GM21529 (cell line): Measurements from ENCODE around the gene VSIR.

Source experiments
- ATAC-seq: cut with Tn5 transposase; IDR thresholded peaks from one replicate; pipeline ENCODE4 v1.9.1; 2021; ENCODE audit not compliant: unreplicated experiment

VSIR gene

GRCh38 chr10:71765906-71766716, 7.2 kb downstream of the VSIR start:
- no peak for ATAC-seq

DNA sequence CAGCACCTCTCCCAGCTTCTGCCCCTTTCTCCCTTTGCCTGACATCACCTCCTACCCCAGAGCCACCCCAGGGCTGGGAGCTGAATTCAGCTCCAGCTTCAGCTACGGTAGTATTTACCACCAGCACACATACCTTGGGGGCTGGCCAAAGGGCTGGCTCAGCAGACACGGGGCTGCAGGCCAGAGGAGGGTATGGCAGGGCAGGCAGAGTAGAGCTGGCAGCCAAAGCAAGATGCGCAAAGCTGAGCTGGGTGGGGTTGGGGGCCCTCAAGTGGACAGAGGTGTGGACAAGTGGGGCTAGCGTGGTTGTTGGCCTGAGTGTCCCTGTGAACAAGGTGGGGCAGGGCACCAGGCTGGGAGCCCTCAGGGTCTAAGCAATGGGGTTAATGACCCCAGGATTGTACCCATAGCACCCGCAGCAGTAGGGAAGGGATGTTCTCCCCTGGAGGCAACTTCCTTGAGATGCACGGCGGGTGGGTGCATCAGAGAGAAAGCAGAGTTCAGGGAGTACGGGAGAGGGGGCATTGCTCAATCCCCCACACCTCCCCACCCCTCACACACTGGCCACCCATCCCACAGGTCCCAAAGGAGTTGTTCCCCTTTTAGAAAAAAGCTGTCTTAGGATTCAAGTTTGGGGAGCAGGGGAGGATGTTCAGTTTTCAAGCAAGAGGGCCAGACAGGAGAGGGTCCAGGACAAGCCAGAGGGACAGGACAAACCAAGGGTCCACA, 8.0 kb downstream of the VSIR start:
- ATAC-seq: no peak

GRCh38 chr10:71763352-71764127, 9.8 kb downstream of the VSIR start:
- ATAC-seq: no peak

- ATAC-seq: no peak
Observed at GRCh38 chr10:71762324-71762723, 11.0 kb downstream of the VSIR start.

- ATAC-seq: no peak
Observed at GRCh38 chr10:71761541-71762113, 11.7 kb downstream of the VSIR start.

- ATAC-seq: no peak
Observed at GRCh38 chr10:71761105-71761511, 12.2 kb downstream of the VSIR start.

DNA sequence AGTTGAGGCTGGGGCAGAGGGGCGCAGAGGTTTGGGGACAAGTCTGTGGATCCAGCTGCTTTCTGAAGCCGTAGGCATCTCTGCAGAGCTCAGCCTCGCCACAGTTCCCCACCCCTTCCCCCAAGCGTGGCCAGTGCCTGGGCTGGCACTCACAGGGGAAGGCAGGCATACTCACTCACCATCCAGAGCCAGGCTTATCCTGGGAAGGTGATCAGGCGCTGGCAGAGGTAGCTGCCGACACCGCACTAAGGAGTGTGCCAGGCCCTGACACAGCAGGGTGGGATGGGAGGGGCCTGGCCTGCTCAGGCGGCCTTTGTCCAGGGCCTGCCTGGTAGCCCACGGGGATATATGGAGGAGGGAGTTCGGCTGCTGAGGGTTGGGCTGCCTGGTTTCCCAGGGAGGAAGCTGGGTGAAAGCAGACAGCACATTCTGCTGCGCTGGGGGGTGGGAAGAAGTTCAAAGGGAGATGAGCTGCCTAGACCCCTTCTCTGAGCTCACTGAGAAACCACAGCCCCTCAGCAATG, 15.9 kb downstream of the VSIR start:
- ATAC-seq: no peak

GRCh38 chr10:71756311-71757191, 16.8 kb downstream of the VSIR start:
- no peak for ATAC-seq

- ATAC-seq: no peak
Observed at GRCh38 chr10:71755179-71755879, 18.0 kb downstream of the VSIR start.

DNA sequence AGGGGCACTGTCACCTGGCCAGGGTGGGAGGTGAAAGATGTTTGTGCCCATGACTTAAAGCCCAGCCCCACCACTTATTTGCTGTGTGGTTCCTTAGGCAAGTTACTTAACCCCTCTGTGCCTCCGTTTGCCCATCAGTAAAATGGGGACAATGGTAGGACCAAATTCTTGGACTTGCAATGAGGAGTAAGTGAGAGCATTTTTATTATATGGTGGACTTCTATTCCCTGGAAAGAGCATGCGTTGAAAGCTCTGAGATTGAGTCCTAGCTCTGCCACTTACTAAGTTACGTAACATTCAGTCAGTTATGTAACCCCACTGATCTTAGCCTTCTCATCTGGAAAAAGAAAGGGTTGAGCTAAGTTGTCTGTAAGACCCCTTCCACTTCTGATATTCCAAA, 18.8 kb downstream of the VSIR start:
- no peak for ATAC-seq

DNA sequence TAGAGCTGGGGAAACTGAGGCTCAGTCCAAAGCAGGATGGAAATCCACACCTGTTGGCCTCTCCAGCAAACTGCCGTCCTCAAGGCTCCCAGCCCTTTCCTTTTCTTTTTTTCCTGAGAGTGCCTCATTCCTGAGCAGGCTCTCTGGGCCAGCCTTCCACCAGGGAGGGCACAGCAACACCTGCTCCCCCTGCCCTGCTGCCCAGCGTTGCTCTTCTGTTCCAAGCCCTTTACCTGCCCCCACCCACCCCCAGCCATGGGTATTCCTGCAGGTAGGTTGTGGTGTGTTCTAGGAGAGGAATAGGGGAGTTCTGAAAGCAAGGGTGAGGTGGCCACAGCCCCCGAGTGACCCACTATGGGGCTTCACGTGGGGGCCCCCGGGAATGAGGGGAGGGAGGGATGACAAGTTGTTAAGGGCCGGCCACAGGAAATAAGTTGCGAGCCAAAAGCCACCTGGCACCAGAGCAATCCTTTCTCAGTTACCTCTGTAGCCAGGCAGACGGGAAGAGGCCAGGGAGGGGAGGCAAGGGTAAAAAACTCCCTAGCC, 19.3 kb downstream of the VSIR start:
- ATAC-seq: no peak

DNA sequence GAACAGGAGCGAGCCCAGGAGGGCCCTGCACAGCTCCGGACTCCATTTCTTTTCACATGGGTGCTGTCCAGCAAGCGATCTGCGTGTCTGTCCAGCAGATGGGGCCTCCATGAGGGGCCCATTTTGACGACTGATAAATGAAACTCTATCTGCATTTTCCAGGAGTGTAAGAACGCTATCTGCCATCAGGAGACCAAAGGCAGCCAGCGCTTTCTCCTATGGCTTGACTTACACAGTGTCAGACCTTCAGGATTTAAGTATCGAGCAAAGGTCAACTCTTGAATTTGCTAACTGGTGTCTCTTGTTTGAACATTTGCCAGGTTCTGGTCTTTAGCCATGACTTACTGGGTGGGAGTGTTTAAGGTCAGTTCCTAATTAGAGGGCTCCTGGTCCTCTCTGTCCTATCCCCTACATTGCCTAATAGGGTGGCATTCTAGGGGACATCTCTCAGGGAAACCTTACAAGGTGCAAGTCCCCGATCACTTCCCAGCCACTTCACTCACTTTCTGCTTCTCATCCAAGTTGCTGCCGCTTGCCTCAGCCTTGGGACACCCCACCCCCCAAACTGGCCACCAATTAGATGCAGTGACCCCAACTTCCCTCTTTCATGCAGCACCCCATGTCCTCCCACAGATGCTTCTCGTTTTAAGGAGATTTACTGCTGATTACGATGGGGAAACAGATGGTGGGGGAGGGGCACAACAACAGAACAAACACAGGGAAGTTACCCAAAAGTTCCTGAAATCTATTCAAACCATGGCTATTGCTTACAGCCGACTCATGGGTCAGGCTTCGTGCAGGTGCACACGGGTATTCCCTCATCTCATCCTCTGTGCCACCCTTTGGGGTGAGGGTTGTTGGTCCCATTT, 20.0 kb downstream of the VSIR start:
- ATAC-seq: no peak

- ATAC-seq: no peak
Observed at GRCh38 chr10:71752391-71753090, 20.8 kb downstream of the VSIR start.

- no peak for ATAC-seq
Observed at GRCh38 chr10:71751515-71752224, 21.6 kb downstream of the VSIR start.

DNA sequence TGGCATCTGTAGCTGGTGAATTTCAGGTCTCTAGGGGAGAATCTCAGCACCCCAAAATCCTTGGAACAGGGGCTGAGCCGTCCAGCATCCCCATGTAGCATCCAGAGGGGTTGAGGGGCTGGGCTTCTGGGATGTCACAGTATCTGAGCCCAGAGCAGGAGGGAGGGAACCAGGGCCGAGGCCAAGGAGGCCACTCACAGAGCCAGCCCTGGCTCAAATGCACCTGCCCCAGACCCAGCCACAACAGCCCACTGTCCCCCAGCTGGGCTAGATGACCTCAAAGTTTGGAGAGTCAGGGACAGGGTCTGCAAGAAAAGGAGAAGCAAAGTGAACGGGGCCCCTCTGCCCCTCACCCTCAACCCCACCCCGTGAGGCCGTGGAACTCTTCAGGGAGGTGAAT, 22.3 kb downstream of the VSIR start:
- no peak for ATAC-seq

DNA sequence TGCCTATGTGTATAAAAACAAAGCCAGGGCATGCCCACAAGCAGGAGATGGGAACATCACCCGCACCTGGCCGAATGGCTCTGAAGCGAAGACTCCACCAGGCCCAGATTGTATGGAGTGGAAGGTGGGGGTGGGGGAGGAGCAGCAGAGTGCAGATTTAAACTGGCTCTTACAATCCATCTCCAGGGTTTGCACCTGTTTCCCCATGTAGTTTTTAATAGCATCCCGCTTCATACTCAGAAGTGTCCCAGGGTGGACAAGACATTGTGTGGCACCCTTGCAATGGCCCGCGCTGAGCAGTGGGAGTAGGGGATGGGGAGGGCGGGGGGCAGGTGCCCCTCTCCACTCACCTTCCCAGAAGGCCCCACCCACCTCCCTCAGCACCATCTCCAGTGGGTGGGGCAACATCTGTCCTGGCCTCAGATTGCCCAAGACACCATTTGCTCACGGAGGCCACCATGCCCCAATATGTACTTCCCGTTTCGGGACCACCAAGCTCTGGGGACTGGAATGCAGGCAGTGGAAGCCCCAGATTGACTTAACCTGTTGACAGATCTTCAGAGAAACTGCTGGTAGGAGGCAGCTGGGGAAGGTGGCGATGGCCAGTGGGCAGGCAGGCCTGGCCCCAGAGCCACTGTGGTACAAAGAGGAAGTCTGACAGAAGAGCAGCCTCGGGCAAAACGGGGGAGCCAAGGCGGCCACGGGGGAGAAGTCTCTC, 23.0 kb downstream of the VSIR start:
- ATAC-seq: no peak
